WI38 (cell line): Measurements from ENCODE around the gene MYOZ3.

ENCODE experiments used
- H3K4me3 ChIP-seq: 2 replicates; pipeline ENCODE4 v1.5.1; 2011; ENCODE audit warnings: low read depth, mild to moderate bottlenecking, control low read depth, low read length
- CTCF ChIP-seq: IDR thresholded peaks from 2 replicates; pipeline ENCODE4 v1.5.1; 2012; ENCODE audit warnings: low read depth, mild to moderate bottlenecking, control low read depth, low read length

MYOZ3 gene

GRCh38 chr5:150650021-150651006 lies 10.7 kb upstream of the MYOZ3 start:
- no peak for TF ChIP-seq CTCF
- H3K4me3 ChIP-seq = no peak overlapping the region

- TF ChIP-seq CTCF = no peak
These were observed 9.7 kb upstream of the MYOZ3 start for GRCh38 chr5:150651382-150651781.

GRCh38 chr5:150651924-150652671 lies 9.0 kb upstream of the MYOZ3 start:
- TF ChIP-seq CTCF = no peak
- no peak overlapping the region for H3K4me3 ChIP-seq

More at GRCh38 chr5:150651382-150651781, 9.7 kb upstream of the MYOZ3 start:
- no peak overlapping the region for H3K4me3 ChIP-seq

GRCh38 chr5:150653145-150653761 lies 7.8 kb upstream of the MYOZ3 start:
- no peak overlapping the region for H3K4me3 ChIP-seq
- TF ChIP-seq CTCF = peak; percentile 17; the same call in 1 of the 2 replicates

GRCh38 chr5:150653762-150654556 lies 7.1 kb upstream of the MYOZ3 start:
- no peak overlapping the region for H3K4me3 ChIP-seq
- TF ChIP-seq CTCF = no peak

GRCh38 chr5:150655221-150655620 lies 5.8 kb upstream of the MYOZ3 start:
- H3K4me3 ChIP-seq = no peak overlapping the region
- TF ChIP-seq CTCF = no peak
